HepG2 (cell line): Measurements from ENCODE around the gene CAMTA1. TPM values are rescaled to one million over a fixed set of nuclear protein-coding genes. Genes with fewer than 3 reads are reported as not detected.

Source experiments
- ATAC-seq: fragments of 200-7000 bp; cut with Tn5 transposase; 3 replicates; pipeline ENCODE4 v1.9.1; 2020; ENCODE audit warnings: mild to moderate bottlenecking, moderate library complexity
- BruUV-seq: library from RNA; stranded (reverse); fragments of 400-500 nt; replicated peaks from 2 replicates; lab custom pipeline; 2021; lab: Mats Ljungman, UMichigan
- CTCF ChIA-PET: fragments of 300-600 bp; formaldehyde crosslinking; extraction: SDS; loops from one replicate; lab custom pipeline; 2021; ENCODE audit warnings: low total read pairs, inconsistent platforms, low intra/inter-chr PET ratio; lab: Yijun Ruan, JAX
- POLR2A ChIA-PET: fragments of 350-600 bp; sonication (Branson Sonifier 250); formaldehyde crosslinking; loops from one replicate; lab custom pipeline; 2020; ENCODE audit warnings: antibody characterized with exemption, inconsistent platforms; lab: Yijun Ruan, JAX
- DNase-seq: peaks from one replicate; pipeline ENCODE4 v3.0.0-alpha.2; 2015; ENCODE audit warnings: low spot score
- FAIRE-seq: peaks from 3 replicates; lab custom pipeline; 2011; peaks lifted over from hg19 to GRCh38; lab: Jason Lieb, UNC
- H2AFZ ChIP-seq: one replicate; pipeline ENCODE4 v1.6.1; 2011; ENCODE audit warnings: low read length, inconsistent platforms
- H3K27ac ChIP-seq: fragments of 300-600 bp; 3 replicates; pipeline ENCODE4 v1.8.0; 2011; ENCODE audit warnings: mixed run types, mild to moderate bottlenecking, mixed read lengths, low read length, inconsistent platforms; ENCODE audit not compliant: insufficient read depth; ENCODE audit errors: extremely low read length
- H3K27me3 ChIP-seq, 2 experiments: fragments of 200-600 bp in 1 of 2; 2 replicates in 1 of 2; 3 replicates in 1 of 2; pipeline versions ENCODE4 v1.6.0 to v1.8.0; 2011; ENCODE audit warnings: low read length in 2 of 2, mild to moderate bottlenecking in 2 of 2, moderate library complexity in 2 of 2, inconsistent platforms in 1 of 2; ENCODE audit not compliant: insufficient read depth in 2 of 2, control insufficient read depth in 1 of 2
- H3K36me3 ChIP-seq, 2 experiments: fragments of 200-600 bp in 1 of 2; replicated peaks in 1 of 2; 2 replicates in 1 of 2; 3 replicates in 1 of 2; pipeline versions ENCODE4 v1.5.1 to v1.8.0; 2011; ENCODE audit warnings: low read length in 2 of 2, inconsistent platforms in 1 of 2; ENCODE audit not compliant: insufficient read depth in 2 of 2, control insufficient read depth in 1 of 2
- H3K4me1 ChIP-seq: 2 replicates; pipeline ENCODE4 v1.5.1; 2012; ENCODE audit warnings: low read length, inconsistent platforms; ENCODE audit not compliant: insufficient read depth
- H3K4me2 ChIP-seq: 2 replicates; pipeline ENCODE4 v1.6.0; 2011; ENCODE audit warnings: low read depth, low read length, inconsistent platforms
- H3K4me3 ChIP-seq, 3 experiments: fragments of 200-600 bp in 1 of 3; sonication (generic), shearing (Covaris generic) in 1 of 3; replicated peaks in 1 of 3; 2 replicates each; pipeline ENCODE4 v1.5.1; 2011 to 2016; ENCODE audit warnings: low read length in 3 of 3, inconsistent platforms in 2 of 3, low read depth in 2 of 3, mild to moderate bottlenecking in 2 of 3, control low read depth in 1 of 3, mixed read lengths in 1 of 3; ENCODE audit not compliant: insufficient read depth in 1 of 3
- H3K79me2 ChIP-seq: one replicate; pipeline ENCODE4 v1.6.1; 2011; ENCODE audit warnings: low read length, inconsistent platforms; ENCODE audit not compliant: insufficient read depth
- H3K9ac ChIP-seq: 2 replicates; pipeline ENCODE4 v1.6.0; 2011; ENCODE audit warnings: mild to moderate bottlenecking, low read depth, low read length, inconsistent platforms; ENCODE audit not compliant: insufficient read depth
- H3K9me3 ChIP-seq: 2 replicates; pipeline ENCODE4 v1.5.1; 2012; ENCODE audit warnings: mild to moderate bottlenecking, low read length
- H4K20me1 ChIP-seq: 2 replicates; pipeline ENCODE4 v1.6.0; 2011; ENCODE audit warnings: inconsistent platforms, mild to moderate bottlenecking, low read length, moderate library complexity; ENCODE audit not compliant: insufficient read depth
- HNRNPL ChIP-seq: fragments of 200-400 bp; formaldehyde crosslinking; IDR thresholded peaks from 2 replicates; pipeline ENCODE4 v1.6.1; 2017; ENCODE audit warnings: mild to moderate bottlenecking, low read depth, low read length
- HNRNPLL ChIP-seq: fragments of 200-400 bp; formaldehyde crosslinking; IDR thresholded peaks from 2 replicates; pipeline ENCODE4 v1.6.1; 2017; ENCODE audit warnings: mild to moderate bottlenecking, low read depth, low read length; ENCODE audit not compliant: poor library complexity, severe bottlenecking
- NFYB ChIP-seq: sonication (generic); formaldehyde crosslinking; IDR thresholded peaks from 2 replicates; pipeline ENCODE4 v1.4.0; 2020; ENCODE audit warnings: missing genetic modification reagents
- ZFP62 ChIP-seq: sonication (generic); formaldehyde crosslinking; IDR thresholded peaks from 2 replicates; pipeline ENCODE4 v1.4.0; 2020; ENCODE audit warnings: missing genetic modification reagents
- ZNF484 ChIP-seq: sonication (generic); formaldehyde crosslinking; IDR thresholded peaks from 2 replicates; pipeline ENCODE4 v1.5.1; 2020; ENCODE audit warnings: mild to moderate bottlenecking, low read depth, missing genetic modification reagents, borderline replicate concordance
- ZNF777 ChIP-seq: sonication (generic); formaldehyde crosslinking; IDR thresholded peaks from 2 replicates; pipeline ENCODE4 v1.4.0; 2020; ENCODE audit warnings: missing genetic modification reagents
- ZNF891 ChIP-seq: sonication (generic); formaldehyde crosslinking; IDR thresholded peaks from 2 replicates; pipeline ENCODE4 v1.5.0; 2020; ENCODE audit warnings: mild to moderate bottlenecking, missing genetic modification reagents
- ZSCAN22 ChIP-seq: sonication (generic); formaldehyde crosslinking; IDR thresholded peaks from 2 replicates; pipeline ENCODE4 v1.4.0; 2020; ENCODE audit warnings: mild to moderate bottlenecking, missing genetic modification reagents
- ZSCAN31 ChIP-seq: sonication (generic); formaldehyde crosslinking; IDR thresholded peaks from 2 replicates; pipeline ENCODE4 v1.5.0; 2020; ENCODE audit warnings: low read depth, mild to moderate bottlenecking, missing genetic modification reagents
- WGBS: methylation state at CpG from one replicate; pipeline ENCODE4 v1.1.6; 2017; ENCODE audit warnings: low lambda C conversion rate; 5-methylcytosine and 5-hydroxymethylcytosine counted together
- in situ Hi-C: cut with HindIII; loops from 2 replicates; pipeline ENCODE4 v1.10.0; 2017; ENCODE audit warnings: low pct_unique_long_range_greater_than_20kb; ENCODE audit not compliant: extremely low pct_ligation_motif_present
- intact Hi-C: fragments of 100-400 bp; cut with micrococcal nuclease; formaldehyde crosslinking; loops from one replicate; pipeline ENCODE4 v1.10.0; 2022; ENCODE audit not compliant: unreplicated experiment
- polyA plus RNA-seq, 8 experiments: library from polyadenylated mRNA; depleted of rRNA in 3 of 8; stranded (reverse) in 7 of 8; unstranded in 1 of 8; fragments of >200 nt; fragmentation: Illumina TruSeq in 4 of 8; extraction: Trizol in 4 of 8; gene quantifications; 2 replicates each; pipeline versions ENCODE4 v1.2.1 to v1.2.3, GENCODE V29; 2011 to 2016; ENCODE audit warnings: low read depth in 4 of 8, missing spikeins in 1 of 8, mixed read lengths in 1 of 8; ENCODE audit not compliant: insufficient read depth in 1 of 8
- total RNA-seq, 5 experiments: library from RNA; depleted of rRNA; stranded (reverse); fragments of >200 nt; fragmentation: Illumina TruSeq; extraction: Trizol; gene quantifications; 2 replicates each; pipeline ENCODE4 v1.2.3, GENCODE V29; 2016; ENCODE audit warnings: low read depth in 1 of 5
- TF ChIP-seq, protein P1 (sequence below): sonication (generic); formaldehyde crosslinking; IDR thresholded peaks from 2 replicates; pipeline ENCODE4 v1.4.0; 2020; ENCODE audit warnings: missing genetic modification reagents, mild to moderate bottlenecking, borderline replicate concordance
- TF ChIP-seq, protein P2 (sequence below): sonication (generic); formaldehyde crosslinking; IDR thresholded peaks from 2 replicates; pipeline ENCODE4 v1.4.0; 2020; ENCODE audit warnings: missing genetic modification reagents, borderline replicate concordance

The CAMTA1 gene
- total and polyA plus RNA-seq, 2 of the 13 experiments (the other 11 are each of a cell fraction or from before 2014, with no cell fraction given) = 25.0 to 36.4 TPM

DNA sequence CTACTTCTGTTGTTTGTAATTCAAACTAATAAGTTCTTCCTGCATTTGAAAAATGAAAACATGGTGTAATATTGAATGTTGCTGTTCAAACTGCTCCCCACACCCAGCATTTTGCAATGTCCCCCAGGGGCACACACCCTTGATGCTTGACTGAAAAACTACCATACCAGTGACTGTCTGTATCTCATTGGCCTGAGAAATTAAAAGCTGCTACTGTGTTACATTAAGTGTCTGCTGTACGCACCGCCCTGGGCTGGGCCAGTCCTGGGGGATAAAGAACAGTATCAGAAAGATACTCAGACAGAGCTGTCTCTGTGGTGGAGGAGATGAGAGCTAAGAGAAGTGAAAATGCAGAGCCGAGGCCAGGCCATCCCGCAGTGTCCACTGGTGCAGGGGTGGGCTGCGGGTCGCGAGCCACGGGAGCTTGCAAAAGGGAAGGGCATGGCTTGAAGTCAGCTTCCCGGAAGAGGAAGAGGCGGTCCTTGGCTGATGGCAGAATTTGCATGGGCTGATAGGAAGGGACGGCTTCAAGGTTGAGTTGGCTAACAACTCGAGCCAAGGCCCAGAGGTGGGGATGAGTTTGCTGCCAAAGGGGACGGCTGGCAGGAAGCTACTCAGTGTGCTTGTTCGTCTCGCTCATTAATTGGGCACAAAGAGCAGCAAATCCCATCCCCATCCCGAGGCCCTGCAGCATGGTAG, 656.0 kb downstream of the CAMTA1 start:
- Histone ChIP-seq H3K9ac (no peak overlapping the region), H3K9me3 (no peaks in the 10 kb centered on the region), H3K4me3 (no peak overlapping the region), H3K79me2 (no peaks in the 10 kb centered on the region), H3K27me3 (peaks cover 3 to 31% of the 10 kb centered on the region in 2 experiments), H3K36me3 (no peaks in the 10 kb centered on the region), H3K27ac (no peak overlapping the region), H4K20me1 (no peaks in the 10 kb centered on the region), H3K4me1 (no peaks in the 10 kb centered on the region), H2AFZ (no peak overlapping the region), H3K4me2 (no peak overlapping the region)
- TF ChIP-seq, protein P1, sequence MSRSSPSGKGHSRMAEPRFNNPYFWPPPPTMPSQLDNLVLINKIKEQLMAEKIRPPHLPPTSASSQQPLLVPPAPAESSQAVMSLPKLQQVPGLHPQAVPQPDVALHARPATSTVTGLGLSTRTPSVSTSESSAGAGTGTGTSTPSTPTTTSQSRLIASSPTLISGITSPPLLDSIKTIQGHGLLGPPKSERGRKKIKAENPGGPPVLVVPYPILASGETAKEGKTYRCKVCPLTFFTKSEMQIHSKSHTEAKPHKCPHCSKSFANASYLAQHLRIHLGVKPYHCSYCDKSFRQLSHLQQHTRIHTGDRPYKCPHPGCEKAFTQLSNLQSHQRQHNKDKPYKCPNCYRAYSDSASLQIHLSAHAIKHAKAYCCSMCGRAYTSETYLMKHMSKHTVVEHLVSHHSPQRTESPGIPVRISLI = no peak
- no peak for TF ChIP-seq ZNF891 (CRISPR knock-in tag)
- no peak for TF ChIP-seq ZNF777
- TF ChIP-seq HNRNPLL = no peak
- TF ChIP-seq ZNF484 (CRISPR knock-in tag) = no peak
- no peak for TF ChIP-seq ZSCAN31
- TF ChIP-seq ZSCAN22 (CRISPR knock-in tag) = no peak
- TF ChIP-seq HNRNPL = no peak
- TF ChIP-seq, protein P2, sequence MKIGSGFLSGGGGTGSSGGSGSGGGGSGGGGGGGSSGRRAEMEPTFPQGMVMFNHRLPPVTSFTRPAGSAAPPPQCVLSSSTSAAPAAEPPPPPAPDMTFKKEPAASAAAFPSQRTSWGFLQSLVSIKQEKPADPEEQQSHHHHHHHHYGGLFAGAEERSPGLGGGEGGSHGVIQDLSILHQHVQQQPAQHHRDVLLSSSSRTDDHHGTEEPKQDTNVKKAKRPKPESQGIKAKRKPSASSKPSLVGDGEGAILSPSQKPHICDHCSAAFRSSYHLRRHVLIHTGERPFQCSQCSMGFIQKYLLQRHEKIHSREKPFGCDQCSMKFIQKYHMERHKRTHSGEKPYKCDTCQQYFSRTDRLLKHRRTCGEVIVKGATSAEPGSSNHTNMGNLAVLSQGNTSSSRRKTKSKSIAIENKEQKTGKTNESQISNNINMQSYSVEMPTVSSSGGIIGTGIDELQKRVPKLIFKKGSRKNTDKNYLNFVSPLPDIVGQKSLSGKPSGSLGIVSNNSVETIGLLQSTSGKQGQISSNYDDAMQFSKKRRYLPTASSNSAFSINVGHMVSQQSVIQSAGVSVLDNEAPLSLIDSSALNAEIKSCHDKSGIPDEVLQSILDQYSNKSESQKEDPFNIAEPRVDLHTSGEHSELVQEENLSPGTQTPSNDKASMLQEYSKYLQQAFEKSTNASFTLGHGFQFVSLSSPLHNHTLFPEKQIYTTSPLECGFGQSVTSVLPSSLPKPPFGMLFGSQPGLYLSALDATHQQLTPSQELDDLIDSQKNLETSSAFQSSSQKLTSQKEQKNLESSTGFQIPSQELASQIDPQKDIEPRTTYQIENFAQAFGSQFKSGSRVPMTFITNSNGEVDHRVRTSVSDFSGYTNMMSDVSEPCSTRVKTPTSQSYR (CRISPR knock-in tag) = no peak
- no peak for TF ChIP-seq ZFP62
- no peak for TF ChIP-seq NFYB
- POLR2A ChIA-PET = no interaction called here
- CTCF ChIA-PET = no interaction called here
- intact Hi-C loops = no loop called here
- BruUV-seq = no TSS peak
- WGBS = 52% methylated on average over 12 of the region's 16 CpGs
- FAIRE-seq (no peak), DNase-seq (no peak), ATAC-seq (no peak)
- in situ Hi-C loops = no loop called here
